Stimulated activated CD8-positive, alpha-beta memory T cell treated with anti-CD3 and anti-CD28 coated beads, Interleukin-15, amount 100 ng/mL, for 4 hours (primary cell): ENCODE results near the gene USP22.
"Not testable (repeated sequence)": the region's sequence is repeated elsewhere in the genome, so short reads cannot be mapped to it uniquely, and the experiment has no call there.

Source experiments
- DNase-seq, 2 donors: peaks; one replicate each; pipeline ENCODE4 v3.0.0-alpha.2; 2020; ENCODE audit warnings: low read depth in 2 of 2

USP22 gene

DNA sequence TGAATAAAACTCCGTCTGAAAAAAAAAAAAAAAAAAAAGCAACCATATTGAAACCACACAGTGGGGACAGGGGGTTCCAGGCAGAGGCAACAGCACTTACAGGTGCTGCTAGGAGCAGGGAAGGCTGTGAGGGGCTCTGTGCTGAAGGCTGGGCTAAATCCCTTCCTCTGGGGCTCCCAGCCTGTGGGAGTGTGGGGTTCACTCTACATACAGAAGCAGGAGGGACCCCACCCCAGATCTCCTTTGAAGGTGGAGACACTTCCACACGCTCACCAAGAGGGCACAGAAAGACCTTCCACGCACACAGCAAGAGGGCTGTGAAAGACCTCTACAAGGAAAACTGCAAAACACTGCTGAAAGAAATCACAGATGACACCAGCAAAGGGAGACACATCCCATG is 53.9 kb downstream of the USP22 start:
- no peak for DNase-seq

DNA sequence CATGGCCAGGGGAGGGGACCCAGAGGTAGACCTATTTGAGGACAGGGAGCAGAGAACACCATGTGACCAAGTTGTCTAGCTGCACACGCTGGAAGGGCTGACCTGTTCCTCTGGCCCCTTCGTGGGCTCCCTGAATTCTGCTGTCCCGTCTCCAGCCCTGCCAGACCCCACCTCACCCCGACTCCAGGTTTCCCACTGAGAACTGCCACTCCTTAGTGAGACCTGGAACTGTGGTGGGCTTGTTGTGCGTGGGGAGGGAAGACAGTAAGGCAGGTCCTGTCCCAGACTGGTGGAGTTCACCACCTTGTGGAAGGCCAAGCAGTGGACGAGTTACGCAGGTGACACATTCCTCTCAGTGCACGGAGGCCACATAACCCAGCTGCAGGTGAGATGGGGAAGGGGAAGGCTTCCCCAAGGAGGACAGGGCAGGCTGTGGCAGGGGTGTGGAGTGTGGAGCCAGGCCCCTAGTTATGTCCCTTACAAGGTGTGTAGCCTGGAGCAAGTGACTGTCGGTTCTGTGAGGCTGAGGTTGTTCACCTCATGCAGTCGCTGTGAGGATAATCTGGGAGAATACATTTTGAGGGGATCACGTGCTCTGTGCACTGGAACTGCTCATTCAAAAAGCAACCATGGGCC is 54.7 kb downstream of the USP22 start:
- no peak for DNase-seq

DNA sequence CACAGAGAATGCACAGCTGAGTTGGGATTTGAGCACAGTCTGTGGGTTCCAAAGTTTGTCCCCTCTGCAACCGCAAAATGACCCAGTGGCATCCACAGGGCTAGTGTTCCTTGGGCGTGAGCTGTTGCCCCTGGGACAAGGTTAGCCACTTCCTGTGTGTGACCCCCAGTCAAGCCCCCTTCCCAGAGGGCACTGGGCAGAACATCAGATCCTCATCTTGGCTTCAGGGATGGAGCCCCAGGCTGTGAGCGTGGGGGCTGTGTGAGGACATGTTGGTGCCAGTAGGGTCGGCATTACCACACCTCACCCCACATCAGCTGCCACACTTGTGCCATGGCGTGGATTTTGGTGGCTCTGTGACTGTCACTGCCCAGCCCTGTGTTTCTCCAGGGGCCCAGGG is 55.3 kb downstream of the USP22 start:
- DNase-seq: no peak

DNA sequence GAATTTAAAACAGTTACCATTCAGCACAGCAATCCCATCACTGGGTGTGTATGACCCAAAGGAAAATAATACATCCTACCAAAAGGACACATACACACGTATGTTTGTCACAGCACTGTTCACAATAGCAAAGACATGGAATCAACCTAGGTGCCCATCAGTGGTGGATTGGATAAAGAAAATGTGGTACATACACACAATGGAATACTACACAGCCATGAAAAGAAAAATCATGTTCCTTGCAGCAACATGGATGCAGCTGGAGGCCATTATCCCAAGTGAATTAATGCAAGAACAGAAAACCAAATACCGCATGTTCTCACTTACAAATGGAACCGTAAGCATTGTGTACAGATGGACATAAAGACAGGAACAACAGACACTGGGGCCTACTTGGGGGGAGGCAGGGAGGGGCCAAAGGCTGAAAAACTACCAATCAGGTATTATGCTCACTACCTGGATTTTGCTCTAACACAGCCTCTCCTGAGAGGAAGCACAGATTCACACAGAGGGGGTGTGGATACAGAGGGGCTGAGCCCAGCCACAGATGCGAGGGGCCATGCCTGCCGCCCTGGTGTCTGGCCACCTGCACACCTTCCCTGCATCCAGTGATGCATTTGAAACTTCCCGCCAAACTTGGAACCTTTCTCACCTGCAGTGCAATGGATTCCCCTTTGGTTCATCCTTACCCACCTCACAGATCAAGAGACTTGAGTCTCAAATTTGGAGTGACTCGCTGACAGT is 55.9 kb downstream of the USP22 start:
- DNase-seq: no peak

DNA sequence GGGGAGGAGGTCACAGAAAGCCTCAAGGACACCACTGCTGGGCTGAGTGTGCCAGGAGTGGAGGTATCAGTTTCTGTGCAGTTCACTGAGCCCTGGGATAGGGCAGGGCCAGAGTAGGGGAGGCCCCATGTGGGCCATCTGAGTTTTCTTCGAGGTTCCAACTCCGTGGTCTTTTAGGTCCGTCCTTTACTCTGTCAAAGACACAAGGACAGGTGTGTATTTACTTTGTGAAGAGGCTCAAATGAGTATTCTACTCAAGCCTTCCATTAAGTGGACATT is 59.5 kb downstream of the USP22 start:
- no peak for DNase-seq

DNA sequence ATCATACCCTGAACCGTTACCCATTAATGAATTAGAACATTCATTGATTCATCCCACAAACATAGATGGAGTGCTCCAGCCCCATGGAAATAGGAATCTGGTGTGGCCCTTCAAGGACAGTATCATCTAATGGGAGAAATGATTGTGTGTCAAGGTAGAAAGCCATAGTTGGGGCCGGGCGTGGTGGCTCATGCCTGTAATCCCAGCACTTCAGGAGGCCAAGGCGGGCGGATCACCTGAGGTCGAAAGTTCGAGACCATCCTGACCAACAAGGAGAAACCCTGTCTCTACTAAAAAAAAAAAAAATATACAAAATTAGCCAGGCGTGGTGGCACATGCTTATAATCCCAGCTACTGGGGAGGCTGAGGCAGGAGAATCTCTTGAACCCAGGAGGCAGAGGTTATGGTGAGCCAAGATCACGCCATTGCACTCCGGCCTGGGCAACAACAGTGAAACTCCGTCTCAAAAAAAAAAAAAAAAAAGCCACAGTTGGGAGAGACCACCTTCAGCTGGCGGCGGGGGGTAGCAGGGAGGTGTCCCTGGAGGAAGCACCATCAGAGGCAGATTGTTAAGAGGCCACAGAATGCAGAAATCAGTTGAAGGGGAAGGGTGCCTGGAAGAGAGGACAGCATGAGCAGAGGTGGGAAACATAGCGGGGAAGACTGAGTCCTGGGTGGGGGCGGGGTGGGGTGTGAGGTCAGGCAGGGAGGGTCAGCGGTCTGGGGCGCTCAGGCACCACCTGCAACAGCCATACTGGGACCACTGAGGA is 60.0 kb downstream of the USP22 start:
- DNase-seq: no peak

DNA sequence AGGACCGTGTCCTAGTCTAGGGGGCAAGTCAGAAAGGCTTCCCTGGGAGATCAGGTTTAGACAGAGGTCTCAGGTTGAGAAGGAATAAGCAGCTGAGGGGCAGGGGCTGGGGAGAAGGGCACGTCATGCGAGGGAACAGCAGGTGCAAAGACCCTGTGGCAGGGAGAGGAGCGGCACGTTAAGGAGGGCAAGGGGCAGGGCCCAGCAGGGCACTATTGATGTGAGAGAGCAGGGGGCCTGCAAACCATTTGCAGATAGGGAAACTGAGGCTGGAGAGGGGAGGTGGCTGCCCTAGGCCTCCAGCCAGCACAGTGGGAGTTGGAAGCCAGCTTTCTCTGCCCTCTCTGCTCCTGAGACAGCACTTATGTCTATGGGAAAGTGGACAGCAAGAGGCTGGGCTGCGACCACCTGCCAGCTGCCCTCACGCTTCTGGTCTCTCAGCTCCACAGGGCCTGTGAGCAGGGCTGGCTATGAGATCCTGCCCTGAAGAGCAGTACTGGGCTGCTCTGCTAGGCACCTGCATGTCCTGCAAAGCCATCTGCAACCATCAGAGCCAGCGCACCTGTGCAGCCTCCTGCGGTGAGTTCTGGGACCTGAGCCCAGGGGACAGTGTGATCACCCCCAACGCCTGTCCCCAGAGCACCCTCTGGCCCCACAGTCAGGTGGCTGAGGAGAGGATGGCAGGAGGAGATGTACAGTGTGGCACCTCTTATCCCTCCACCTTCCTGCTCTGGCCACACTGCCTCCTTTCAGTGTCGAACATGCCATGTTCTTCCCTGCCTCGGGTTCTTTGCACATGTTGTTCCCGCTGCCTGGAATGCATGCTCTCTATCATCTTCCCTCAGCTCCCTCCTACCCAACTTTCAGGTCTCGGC is 61.5 kb downstream of the USP22 start:
- DNase-seq: no peak

DNA sequence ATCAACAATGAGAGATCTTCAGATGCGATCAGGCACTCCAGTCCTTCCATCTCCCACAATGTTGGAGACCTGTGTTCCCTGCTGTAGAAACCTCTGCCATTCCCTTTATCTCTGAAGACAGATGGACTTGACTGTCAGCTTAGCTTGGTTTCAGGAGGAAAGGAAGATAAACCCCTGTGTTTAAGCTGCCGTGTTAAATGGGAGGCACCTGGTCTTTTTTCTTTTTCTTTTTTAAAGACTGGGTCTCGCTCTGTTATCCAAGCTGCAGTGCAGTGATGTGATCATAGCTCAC is 63.1 kb downstream of the USP22 start:
- DNase-seq: no peak

DNA sequence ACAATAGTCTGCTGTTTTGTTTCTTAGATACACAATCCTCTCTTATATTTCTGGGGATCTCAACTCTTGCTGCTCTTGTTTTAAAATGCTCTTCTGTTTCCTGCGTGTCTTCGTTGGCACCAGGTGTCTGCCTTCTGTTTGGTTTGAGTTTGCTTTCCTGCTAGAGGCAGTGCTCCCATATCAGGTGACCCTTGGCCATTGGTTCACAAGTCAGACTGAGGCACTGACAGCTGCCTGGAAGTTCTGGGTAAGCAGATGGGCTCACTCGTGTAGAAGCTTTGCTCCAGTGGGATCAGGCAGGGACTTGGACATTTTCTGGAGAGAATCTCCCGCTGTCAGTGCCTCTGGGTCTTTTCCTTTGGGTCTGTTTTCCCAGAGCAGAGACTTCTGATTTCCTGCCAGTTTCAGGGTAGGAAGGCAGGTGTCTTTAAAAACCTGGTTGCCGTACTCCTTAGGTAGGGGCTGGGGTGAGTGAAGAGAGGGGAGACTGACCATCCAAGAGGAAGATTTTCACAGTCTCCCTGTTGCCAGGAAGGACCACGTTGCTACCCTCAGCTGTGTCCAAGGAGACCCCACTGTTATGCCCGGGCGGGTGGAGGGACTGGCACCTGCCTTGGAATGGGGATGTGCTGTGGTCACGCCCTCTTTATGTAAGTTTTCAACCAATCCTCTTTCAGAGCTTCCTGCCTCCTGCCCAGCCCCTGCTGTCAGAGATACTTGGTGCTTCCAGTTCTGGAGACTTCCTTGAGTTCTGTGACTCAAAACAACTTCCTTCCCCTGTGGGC is 63.6 kb downstream of the USP22 start:
- DNase-seq: not testable (repeated sequence)

DNA sequence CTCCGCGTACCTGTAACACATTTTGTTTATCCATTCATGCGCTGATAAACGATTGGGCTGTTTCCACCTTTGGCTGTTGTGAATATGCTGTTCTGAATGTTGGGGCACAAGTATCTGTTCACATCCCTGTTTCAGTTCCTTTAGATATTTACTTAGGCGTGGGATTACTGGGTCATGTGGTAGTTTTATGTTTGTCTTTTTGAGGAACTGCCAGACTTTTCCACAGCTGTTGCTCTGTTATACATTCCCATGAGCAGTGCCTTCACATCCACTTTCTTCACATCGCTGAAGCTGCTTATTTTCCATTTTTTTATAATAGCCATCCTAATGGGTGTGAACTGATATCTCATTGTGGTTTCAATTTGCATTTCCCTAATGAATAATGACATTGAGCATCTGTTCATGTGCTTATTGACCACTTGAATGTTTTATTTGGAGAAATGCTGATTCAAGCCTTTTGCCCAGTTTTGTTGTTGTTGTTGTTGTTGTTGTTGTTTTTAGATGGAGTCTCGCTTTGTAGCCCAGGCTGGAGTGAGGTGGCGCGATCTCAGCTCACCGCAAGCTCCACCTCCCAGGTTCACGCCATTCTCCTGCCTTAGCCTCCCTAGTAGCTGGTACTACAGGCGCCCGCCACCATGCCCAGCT is 65.1 kb downstream of the USP22 start:
- not testable (repeated sequence) for DNase-seq

DNA sequence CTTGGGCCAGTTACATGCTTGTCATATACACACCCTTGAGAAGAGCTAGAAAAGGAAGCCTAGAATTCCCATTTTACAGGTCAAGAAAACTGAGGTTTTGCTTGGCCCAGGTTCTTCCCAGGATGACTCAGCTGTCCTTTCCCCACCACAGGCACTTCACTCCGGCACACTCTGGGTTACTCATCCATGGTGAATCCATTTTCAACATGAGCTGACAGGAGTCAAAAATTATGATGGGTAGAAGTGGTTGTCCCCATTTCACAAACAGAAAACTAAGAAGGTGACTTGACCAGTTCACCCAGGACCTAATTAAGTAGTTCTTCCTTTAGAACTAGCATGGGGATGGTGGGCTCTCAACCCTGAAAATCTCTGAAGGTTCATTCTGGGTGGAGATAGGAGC is 67.2 kb downstream of the USP22 start:
- no peak for DNase-seq

DNA sequence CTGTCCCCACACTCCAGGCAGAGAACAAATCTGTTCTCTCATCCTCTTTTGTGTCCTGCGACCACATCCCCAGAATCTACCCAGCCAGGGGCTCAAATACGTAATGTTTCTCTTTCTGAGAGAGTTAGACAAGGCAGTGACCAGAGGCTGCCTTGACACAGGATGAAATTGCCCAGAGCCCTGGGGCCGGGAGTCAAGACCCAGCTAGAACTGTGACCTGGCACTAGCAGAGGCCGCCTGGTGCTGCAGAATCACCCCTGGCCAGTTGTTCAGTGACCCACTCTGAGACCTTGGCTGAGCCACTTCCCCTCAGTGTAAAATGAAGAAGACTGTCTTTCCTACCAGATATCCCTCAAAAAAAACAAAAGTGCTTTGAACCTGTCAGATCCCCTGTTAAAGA is 72.5 kb downstream of the USP22 start:
- no peak for DNase-seq

DNA sequence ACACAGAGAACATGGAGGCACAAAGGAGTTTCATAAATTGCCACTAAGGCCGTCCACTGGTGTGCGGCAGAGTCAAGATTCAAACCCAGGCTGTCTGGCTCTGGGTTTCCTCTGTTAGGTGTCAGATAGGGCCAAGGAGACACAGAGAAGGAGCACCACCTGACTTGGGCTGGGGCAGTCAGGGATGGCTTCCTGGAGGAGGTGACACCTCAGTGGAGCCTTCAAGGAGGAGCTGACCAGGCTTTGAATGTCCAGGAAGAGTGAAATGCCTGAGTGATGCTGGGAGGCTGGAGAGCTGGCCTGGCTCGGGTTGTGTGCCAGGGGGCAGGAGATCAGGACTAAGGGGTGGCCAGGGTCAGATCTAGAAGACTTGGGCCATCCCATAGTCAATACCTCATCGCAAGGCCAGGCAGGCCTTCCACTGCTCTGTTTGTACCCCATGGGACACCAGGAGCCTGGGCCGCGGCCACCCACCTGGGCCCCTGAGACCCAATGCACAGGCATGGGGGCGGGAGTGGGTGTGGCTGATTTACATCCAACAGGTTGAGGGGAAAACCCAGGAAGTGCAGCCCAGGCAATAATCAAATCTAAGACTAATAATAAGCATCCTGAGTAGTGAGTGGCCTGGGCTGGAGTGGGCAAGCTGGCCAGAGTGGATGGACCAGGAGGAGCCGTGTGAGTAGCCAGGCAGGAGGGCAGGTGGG is 73.7 kb downstream of the USP22 start:
- no peak for DNase-seq

DNA sequence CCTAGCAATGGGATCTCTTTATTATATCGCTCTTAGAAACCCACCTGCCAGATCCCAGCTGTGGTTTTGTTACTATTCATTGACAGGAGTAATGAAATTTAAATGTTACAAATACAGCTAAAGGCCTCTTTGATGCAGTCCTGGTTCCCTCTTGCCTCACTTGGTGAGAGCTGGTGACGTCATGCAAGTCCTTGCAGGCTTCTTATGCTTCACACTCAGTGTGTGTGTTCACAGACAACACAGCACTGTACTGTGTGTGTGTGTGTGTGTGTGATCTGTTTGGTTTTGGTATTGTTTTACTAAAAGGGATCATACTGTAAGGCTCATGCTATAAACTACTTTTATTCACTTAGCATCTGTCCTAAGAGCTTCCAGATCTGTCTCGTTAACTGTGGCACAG is 75.0 kb downstream of the USP22 start:
- DNase-seq: no peak

DNA sequence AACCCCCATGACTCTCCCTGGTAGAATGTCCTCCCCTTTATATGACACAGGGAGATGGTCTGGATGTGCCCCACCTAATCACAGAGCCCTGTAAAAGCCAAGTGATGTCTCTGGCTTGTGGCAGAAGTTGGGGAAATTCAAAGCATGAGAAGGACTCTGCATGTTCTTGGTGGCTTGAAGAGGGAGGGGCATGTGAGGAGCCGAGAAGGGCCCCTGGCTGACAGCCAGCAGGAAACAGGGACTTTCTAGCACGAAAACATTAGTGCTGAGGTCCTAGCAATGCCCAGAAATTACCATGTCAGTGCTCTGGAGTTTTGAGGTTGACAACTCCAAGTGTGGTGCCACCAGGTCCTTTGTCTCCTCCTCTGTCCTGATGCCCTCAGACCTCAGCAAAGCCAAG is 75.9 kb downstream of the USP22 start:
- no peak for DNase-seq

DNA sequence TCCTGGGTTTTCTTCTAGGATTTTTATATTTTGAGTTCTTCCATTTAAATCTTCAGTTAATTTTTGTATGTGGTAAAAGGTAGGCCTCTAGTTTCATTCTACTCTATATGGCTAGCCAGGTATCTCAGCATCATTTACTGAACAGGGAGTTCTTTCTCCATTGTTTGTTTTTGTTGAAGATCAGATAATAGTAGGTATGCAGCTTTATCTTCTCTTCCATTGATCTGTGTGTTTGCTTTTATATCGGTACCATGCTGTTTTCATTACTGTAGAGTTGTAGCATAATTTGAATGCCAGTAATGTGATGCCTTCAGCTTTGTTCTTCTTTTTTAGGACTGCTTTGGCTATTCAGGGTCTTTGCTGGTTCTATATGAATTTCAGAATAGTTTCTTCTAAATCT is 77.3 kb downstream of the USP22 start:
- DNase-seq: no peak

DNA sequence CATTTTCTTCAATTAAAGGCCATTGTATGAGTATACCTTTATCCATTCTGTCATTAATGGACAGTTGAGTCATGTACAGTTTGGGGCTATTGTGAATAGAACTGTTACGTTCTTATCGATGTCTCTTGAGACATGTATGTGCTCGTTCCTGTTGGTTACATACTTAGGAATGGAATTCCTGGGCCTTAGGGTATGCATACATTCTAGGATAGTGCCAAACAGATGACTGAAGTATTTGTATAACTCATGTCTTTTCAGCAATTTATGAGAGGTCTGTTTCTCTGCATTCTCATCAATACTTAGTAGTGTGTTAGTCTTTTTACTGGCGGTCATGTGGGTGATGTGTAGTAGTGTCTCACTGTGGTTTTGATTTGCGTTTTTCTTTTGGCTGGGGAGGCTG is 81.2 kb downstream of the USP22 start:
- no peak for DNase-seq

DNA sequence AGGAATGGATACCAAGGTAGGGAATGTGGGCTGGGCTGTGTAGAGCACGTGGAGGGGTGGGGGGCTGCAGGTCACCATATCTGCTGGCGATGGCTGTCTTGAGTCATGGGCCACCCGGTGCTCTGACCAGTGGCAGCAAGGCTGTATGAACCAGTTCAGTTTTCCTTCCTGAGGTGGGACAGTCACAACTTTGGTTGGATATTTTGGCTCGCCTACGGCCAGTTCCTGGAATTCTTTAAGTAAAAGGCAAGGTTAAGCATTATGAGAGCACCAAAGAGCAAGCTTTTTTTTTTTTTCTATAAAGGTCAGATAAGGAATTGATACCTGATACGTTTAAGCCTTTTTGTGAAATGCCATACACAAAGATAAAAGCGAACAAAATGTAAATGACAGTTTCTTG is 81.9 kb downstream of the USP22 start:
- DNase-seq: no peak

DNA sequence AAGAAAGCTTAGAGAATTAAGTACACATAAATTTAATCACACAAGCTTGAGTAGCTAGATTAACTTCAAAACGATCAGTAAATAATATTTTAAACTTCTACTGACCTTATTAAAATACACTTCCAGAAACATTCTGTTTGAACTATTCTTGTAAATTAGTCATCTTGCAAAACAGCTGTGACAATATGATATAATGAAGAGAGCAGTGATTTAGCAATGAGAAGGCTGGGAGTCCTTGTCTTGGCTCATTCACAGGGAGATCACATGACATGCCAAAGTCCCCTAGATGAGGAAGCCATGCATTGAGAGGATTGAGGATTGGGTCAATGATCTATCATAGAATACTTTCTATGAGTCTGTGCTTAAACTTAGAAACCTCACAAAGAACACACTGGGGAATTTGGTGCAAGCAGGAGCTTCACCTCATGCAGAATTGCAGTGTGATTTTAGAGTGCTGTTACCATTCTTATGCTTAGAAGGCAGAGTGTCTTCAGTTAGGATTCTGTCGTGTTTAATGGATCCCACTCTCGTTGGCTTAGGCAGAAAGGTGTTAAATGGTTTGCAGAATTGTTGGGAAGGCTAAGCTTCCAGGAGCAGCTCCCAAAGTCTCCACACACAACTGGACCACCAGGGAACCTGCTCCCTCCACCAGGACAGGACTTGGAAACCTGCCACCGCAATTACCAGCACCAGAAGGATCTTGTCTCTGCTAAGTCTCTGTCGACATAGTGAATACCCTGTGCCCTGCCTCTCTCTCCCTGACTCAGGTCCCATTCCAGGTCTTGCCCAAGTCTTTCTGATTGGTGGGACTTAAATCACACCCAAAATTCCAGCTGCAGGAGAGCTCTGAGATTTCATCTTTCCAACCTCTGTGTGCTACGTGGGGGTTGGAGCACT is 87.1 kb downstream of the USP22 start:
- DNase-seq: no peak

DNA sequence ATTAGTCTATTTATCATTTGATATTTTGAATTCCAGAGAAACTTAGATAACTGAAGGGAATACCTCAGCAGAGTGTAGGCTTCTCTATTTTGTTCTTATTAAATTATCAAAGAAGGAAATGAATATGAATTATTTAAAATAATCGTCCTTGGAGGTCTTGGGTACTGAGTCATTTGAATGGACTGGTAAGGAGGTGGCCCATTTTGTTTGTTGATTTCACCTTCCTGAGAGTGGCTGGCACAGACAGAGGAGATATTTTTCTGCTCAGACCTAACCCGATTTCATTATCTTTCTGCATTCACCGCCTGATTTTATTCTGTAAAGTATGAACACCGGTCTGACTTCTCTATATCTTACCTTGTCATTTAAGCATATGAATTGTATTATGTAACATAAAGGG is 88.0 kb downstream of the USP22 start:
- no peak for DNase-seq
